Neuron (in vitro differentiated cells): Measurements from ENCODE around the gene FMO1.

Experiments used
- H2AFZ ChIP-seq: one replicate; pipeline ENCODE4 v1.6.1; 2013; ENCODE audit warnings: low read depth, mild to moderate bottlenecking, inconsistent platforms, low read length, moderate library complexity
- H3K27me3 ChIP-seq: one replicate; pipeline ENCODE4 v1.6.1; 2013; ENCODE audit warnings: low read length; ENCODE audit not compliant: insufficient read depth
- H3K36me3 ChIP-seq: one replicate; pipeline ENCODE4 v1.6.1; 2013; ENCODE audit warnings: low read length; ENCODE audit not compliant: insufficient read depth
- H3K4me1 ChIP-seq: one replicate; pipeline ENCODE4 v1.6.1; 2013; ENCODE audit warnings: low read length; ENCODE audit not compliant: insufficient read depth
- H3K4me3 ChIP-seq: 2 replicates; pipeline ENCODE4 v1.5.1; 2013; ENCODE audit warnings: mild to moderate bottlenecking, low read length, moderate library complexity
- H3K9me3 ChIP-seq: one replicate; pipeline ENCODE4 v1.6.1; 2013; ENCODE audit warnings: low read length

FMO1 gene

DNA sequence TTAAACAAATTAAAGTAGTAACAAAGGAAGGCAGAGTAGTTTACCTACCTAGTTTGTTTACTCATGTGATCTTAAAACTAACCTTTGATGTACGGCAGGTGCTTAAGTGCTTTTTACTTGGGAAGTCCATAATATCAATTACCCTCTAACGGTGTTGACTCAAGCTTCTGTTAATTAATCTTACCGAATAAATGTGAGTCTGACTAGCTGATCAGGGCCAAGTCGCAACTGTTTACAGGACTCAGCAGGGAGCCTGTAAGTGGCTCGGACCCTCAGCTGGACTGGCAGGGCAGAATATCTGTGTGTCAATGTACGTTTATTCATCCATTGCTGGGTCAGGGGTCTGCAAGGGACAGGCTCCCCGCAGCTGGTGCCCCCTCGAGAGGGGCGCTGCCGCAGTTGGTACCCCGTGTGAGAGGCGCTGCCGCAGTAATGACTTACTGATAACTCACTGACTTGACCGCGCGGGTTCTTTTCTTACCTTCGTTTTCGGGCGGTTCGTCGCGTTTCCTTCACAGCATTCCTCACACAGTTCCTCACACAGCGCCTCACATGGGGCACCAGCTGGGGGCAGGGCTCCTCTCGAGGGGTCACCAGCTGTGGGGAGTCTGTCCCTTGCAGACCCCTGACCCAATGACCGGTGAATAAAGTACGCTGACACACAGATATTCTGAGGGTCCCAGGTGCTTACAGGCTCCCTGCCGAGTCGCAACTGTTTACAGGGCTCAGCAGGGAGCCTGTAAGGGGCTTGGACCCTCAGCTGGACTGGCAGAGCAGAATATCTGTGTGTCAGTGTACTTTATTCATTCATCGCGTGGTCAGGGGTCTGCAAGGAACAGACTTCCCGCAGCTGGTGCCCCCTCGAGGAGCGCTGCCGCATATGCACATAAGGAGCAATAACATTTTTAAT lies 3.0 kb downstream of the FMO1 start:
- peaks cover 16% of the 10 kb centered on the region for H3K27me3 ChIP-seq
- no peaks in the 10 kb centered on the region for H3K9me3 ChIP-seq
- peak overlapping the region; percentile 5 for H3K4me3 ChIP-seq
- no peaks in the 10 kb centered on the region for H3K36me3 ChIP-seq
- H3K4me1 ChIP-seq = peaks cover 6% of the 10 kb centered on the region
- H2AFZ ChIP-seq = no peak overlapping the region

GRCh38 chr1:171251952-171252300 lies 3.6 kb downstream of the FMO1 start:
- no peaks in the 10 kb centered on the region for H3K9me3 ChIP-seq
- H2AFZ ChIP-seq = no peak overlapping the region
- peaks cover 16% of the 10 kb centered on the region for H3K27me3 ChIP-seq
- no peaks in the 10 kb centered on the region for H3K36me3 ChIP-seq
- no peak overlapping the region for H3K4me3 ChIP-seq
- peaks cover 6% of the 10 kb centered on the region for H3K4me1 ChIP-seq

DNA sequence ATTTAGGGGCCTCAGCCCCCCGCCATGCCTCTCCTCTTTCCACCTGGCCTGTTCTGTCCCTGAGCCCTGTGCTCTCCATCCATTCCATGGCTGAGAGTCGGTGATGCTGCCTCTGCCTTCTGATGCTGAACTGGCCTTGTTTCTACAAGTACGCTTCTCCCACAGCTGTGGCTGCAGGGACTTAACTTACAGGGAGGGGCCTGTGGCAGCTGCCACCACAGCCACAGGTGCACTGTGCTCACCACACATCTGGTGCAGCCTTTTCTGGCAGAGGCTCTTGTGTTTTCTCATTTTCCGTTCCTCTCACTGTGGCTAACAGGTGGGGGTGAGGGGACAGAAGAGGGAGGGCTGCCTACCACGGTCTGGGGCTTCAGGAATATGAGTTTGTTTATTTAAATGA lies 4.2 kb downstream of the FMO1 start:
- no peak overlapping the region for H3K4me3 ChIP-seq
- H2AFZ ChIP-seq = no peak overlapping the region
- H3K36me3 ChIP-seq = no peaks in the 10 kb centered on the region
- H3K9me3 ChIP-seq = no peaks in the 10 kb centered on the region
- H3K4me1 ChIP-seq = peaks cover 6% of the 10 kb centered on the region
- peaks cover 16% of the 10 kb centered on the region for H3K27me3 ChIP-seq

DNA sequence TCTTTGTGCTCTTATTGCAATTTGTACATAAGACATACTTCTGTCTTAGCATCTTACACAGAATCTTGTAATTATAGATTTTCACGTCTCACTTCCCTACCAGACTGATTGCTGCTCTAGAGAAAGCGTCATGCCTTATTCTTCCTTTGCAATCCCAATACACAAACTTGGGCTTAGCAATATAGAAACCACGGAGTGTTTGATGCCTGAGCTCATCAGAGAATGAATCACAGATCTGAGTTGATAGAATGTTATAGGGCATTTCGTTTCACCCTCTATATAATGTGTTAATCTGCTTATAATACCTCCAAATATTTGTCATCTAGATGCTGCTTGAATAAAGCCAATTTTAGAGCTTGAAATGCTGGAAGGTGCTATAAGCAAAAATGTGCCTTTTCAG lies 6.6 kb downstream of the FMO1 start:
- H3K9me3 ChIP-seq = no peaks in the 10 kb centered on the region

GRCh38 chr1:171256940-171257606 lies 8.8 kb downstream of the FMO1 start:
- H3K27me3 ChIP-seq = no peaks in the 10 kb centered on the region
- no peaks in the 10 kb centered on the region for H3K36me3 ChIP-seq
- peaks cover 14% of the 10 kb centered on the region for H3K4me1 ChIP-seq
- no peak overlapping the region for H3K4me3 ChIP-seq
- H2AFZ ChIP-seq = no peak overlapping the region
- H3K9me3 ChIP-seq = no peaks in the 10 kb centered on the region

More for the DNA sequence above, 6.6 kb downstream of the FMO1 start:
- H3K4me3 ChIP-seq = no peak overlapping the region
- H2AFZ ChIP-seq = no peak overlapping the region
- H3K36me3 ChIP-seq = no peaks in the 10 kb centered on the region
- H3K27me3 ChIP-seq = peaks cover 9% of the 10 kb centered on the region
- H3K4me1 ChIP-seq = peaks cover 20% of the 10 kb centered on the region

DNA sequence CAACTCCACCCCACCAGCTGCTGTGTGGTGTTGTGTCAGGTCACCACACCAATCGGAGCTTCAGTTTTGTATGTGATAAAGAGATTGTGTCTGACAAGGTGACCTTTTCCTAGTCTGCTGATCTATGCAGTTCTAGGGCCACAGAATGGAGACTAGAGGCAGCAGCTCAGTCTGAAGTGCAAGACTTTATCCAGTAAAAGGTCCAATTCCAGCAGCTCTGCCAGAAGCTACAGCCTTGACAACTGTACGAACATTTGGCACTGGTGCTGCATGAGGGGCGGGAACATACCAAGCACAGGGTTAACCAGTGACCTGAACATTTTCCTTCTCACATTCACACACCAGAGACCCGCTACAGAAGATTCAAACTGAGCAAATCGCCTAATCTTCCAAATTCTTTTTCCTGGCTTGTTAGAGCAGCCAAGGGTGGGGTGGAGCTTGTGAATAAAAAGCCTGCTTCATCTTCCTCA lies 9.3 kb downstream of the FMO1 start:
- Histone ChIP-seq H3K36me3 (no peaks in the 10 kb centered on the region), H3K4me3 (no peak overlapping the region), H3K9me3 (no peaks in the 10 kb centered on the region), H2AFZ (no peak overlapping the region), H3K27me3 (no peaks in the 10 kb centered on the region), H3K4me1 (peaks cover 14% of the 10 kb centered on the region)

GRCh38 chr1:171258429-171258828 lies 10.1 kb downstream of the FMO1 start:
- H3K4me3 ChIP-seq = no peak overlapping the region
- no peaks in the 10 kb centered on the region for H3K9me3 ChIP-seq
- H2AFZ ChIP-seq = no peak overlapping the region
- peaks cover 14% of the 10 kb centered on the region for H3K4me1 ChIP-seq
- no peaks in the 10 kb centered on the region for H3K27me3 ChIP-seq
- no peaks in the 10 kb centered on the region for H3K36me3 ChIP-seq

DNA sequence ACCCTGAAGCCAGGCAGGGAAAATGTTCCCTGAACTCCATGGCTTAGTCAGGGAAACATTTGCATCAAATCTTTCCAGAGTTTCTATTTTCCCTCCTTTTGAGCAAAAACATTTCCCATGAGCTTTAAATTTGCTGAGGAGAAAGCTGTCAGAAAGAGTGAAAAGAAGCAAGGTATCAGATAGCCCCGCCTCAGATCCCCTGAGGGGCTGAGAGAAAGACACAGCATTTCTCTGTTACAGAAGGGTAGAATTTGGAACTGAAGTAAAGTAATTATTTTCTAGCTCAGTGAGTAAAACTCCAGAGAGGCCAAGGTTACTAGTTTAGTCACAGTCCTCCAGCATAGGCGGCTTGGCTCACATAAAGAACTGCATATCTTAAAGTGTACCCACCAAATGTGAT lies 10.6 kb downstream of the FMO1 start:
- Histone ChIP-seq H3K4me3 (no peak overlapping the region), H3K9me3 (no peaks in the 10 kb centered on the region), H3K27me3 (no peaks in the 10 kb centered on the region), H2AFZ (no peak overlapping the region), H3K4me1 (peaks cover 14% of the 10 kb centered on the region), H3K36me3 (no peaks in the 10 kb centered on the region)

DNA sequence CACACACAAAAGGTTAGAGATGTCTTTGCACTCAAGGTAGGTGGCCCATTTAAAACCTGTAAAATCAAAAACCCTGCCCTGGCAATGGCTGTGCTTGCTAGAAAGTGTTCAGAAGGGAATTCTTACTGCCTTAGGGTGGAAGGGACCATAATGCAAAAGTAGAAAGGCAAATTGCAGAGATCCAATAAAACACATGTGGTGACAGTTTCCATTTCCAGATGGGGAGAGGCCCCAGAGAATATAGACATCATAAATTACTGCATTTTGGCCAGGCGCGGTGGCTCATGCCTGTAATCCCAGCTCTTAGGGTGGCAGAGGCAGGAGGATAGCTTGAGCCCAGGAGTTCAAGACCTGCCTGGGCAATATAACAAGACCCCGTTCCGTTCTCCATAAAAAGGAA lies 13.0 kb downstream of the FMO1 start:
- Histone ChIP-seq H3K27me3 (no peaks in the 10 kb centered on the region), H3K4me3 (no peak overlapping the region), H3K36me3 (no peaks in the 10 kb centered on the region), H2AFZ (no peak overlapping the region), H3K9me3 (no peaks in the 10 kb centered on the region), H3K4me1 (peaks cover 14% of the 10 kb centered on the region)

DNA sequence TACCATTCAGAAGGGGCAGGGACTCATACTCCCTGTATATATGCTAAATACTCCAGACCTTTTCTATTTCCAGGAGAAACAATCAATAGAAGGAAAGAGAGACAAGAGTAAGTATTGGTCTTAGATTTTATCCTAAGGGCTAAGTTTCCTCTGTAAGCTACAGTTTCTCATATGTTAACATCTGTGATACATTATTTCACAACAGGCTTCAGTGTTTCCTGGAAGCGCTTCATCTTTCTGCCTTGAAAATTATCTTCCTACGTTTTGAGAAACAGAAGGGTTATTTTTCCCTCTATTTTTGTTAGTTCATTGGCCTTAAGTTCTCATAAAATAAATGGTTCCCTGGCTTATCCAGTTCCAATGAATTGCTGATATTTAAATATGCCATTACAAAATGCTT lies 15.6 kb downstream of the FMO1 start:
- peaks cover 3% of the 10 kb centered on the region for H3K4me1 ChIP-seq
- no peak overlapping the region for H2AFZ ChIP-seq
- no peak overlapping the region for H3K4me3 ChIP-seq
- H3K9me3 ChIP-seq = no peaks in the 10 kb centered on the region
- H3K27me3 ChIP-seq = no peaks in the 10 kb centered on the region
- no peaks in the 10 kb centered on the region for H3K36me3 ChIP-seq

DNA sequence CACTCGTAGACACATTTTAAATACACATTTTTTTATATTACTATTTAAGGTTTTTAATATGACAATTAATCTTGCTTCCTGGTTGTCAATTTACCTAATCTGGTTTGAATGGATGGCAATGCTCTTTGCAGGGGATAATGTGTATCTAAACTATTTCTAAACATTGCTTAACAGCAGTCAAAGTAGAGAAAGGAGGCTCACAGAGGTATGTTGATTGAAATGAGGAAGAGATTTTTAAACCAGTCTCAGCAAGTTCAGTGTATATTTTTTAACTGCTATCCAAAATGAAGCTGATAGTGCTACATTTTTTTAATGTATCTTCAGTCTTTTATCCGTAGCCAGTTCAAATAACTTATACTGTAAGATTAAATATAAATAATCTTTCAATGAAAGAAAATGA lies 17.4 kb downstream of the FMO1 start:
- no peaks in the 10 kb centered on the region for H3K4me1 ChIP-seq
- no peaks in the 10 kb centered on the region for H3K9me3 ChIP-seq
- H2AFZ ChIP-seq = no peak overlapping the region
- no peaks in the 10 kb centered on the region for H3K36me3 ChIP-seq
- H3K4me3 ChIP-seq = no peak overlapping the region
- no peaks in the 10 kb centered on the region for H3K27me3 ChIP-seq

- H3K27me3 ChIP-seq = no peaks in the 10 kb centered on the region
- no peak overlapping the region for H3K4me3 ChIP-seq
- H3K9me3 ChIP-seq = no peaks in the 10 kb centered on the region
- H2AFZ ChIP-seq = no peak overlapping the region
- no peaks in the 10 kb centered on the region for H3K36me3 ChIP-seq
- no peaks in the 10 kb centered on the region for H3K4me1 ChIP-seq
Observed at GRCh38 chr1:171266930-171267329, 18.6 kb downstream of the FMO1 start.

DNA sequence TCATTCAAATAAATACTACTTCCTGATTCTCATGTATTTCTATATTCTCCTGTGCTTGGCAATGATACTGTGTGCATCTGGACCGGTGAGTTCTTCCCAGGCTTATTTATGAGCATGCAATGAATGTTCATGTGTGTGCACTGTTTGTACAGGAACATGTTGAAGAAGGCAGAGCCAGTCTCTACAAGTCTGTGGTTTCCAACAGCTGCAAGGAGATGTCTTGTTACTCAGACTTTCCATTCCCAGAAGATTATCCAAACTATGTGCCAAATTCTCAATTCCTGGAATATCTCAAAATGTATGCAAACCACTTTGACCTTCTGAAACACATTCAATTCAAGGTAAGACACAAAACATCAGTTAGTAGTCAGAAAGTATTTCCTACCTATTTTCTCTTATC lies 19.1 kb downstream of the FMO1 start:
- no peaks in the 10 kb centered on the region for H3K36me3 ChIP-seq
- H3K9me3 ChIP-seq = no peaks in the 10 kb centered on the region
- H3K4me1 ChIP-seq = no peaks in the 10 kb centered on the region
- no peak overlapping the region for H3K4me3 ChIP-seq
- H2AFZ ChIP-seq = no peak overlapping the region
- H3K27me3 ChIP-seq = no peaks in the 10 kb centered on the region
